Panc1 (cell line): Measurements from ENCODE around the gene CALCOCO2. TPM values are rescaled to one million over a fixed set of nuclear protein-coding genes. Genes with fewer than 3 reads are reported as not detected.
A peak's percentile ranks its signal among the peaks of the same experiment; 100 is the strongest.

ENCODE experiments used
- ATAC-seq: fragments of 200-7000 bp; cut with Tn5 transposase; 2 replicates; pipeline ENCODE4 v1.9.1; 2020; ENCODE audit warnings: mild to moderate bottlenecking, moderate library complexity
- BruUV-seq: library from RNA; stranded (reverse); fragments of 400-500 nt; replicated peaks from 2 replicates; lab custom pipeline; 2021; lab: Mats Ljungman, UMichigan
- CTCF ChIA-PET: fragments of 300-600 bp; sonication (Branson Sonifier 250); formaldehyde crosslinking; loops from one replicate; lab custom pipeline; 2022; ENCODE audit warnings: antibody characterized with exemption; lab: Charles Lee
- POLR2A ChIA-PET: fragments of 300-600 bp; sonication (Branson Sonifier 250); formaldehyde crosslinking; loops from one replicate; lab custom pipeline; 2022; ENCODE audit warnings: antibody characterized with exemption; lab: Charles Lee
- DNase-seq: peaks from one replicate; pipeline ENCODE4 v3.0.0-alpha.2; 2010; ENCODE audit warnings: low read depth, low spot score
- H3K27ac ChIP-seq: 2 replicates; pipeline ENCODE4 v1.5.1; 2011; ENCODE audit warnings: mild to moderate bottlenecking, low read length, inconsistent platforms
- H3K27me3 ChIP-seq: fragments of 200-500 bp; sonication (Bioruptor generic); 2 replicates; pipeline ENCODE4 v1.6.0; 2014; ENCODE audit warnings: low read length, inconsistent platforms; ENCODE audit not compliant: control insufficient read depth, insufficient read depth
- H3K36me3 ChIP-seq: fragments of 200-500 bp; sonication (Bioruptor generic); 2 replicates; pipeline ENCODE4 v1.5.1; 2014; ENCODE audit warnings: inconsistent platforms, mild to moderate bottlenecking, low read length, moderate library complexity; ENCODE audit not compliant: control insufficient read depth, insufficient read depth
- H3K4me1 ChIP-seq: 2 replicates; pipeline ENCODE4 v1.5.1; 2011; ENCODE audit warnings: inconsistent platforms, mild to moderate bottlenecking, low read length, moderate library complexity; ENCODE audit not compliant: control insufficient read depth, insufficient read depth
- H3K4me3 ChIP-seq, 2 experiments: 2 replicates each; pipeline ENCODE4 v1.5.1; 2011 to 2012; ENCODE audit warnings: low read depth in 2 of 2, low read length in 2 of 2, mild to moderate bottlenecking in 2 of 2, inconsistent platforms in 1 of 2, moderate library complexity in 1 of 2
- H3K9me3 ChIP-seq: fragments of 200-500 bp; sonication (Bioruptor generic); 2 replicates; pipeline ENCODE4 v1.5.1; 2014; ENCODE audit warnings: low read depth, mild to moderate bottlenecking, inconsistent platforms, low read length, moderate library complexity; ENCODE audit not compliant: control insufficient read depth, insufficient read depth
- CTCF ChIP-seq: fragments of 450-650 bp; IDR thresholded peaks from 2 replicates; pipeline ENCODE4 v1.5.1; 2017; ENCODE audit warnings: mild to moderate bottlenecking
- POLR2AphosphoS5 ChIP-seq: IDR thresholded peaks from 2 replicates; pipeline ENCODE4 v1.6.1; 2012; ENCODE audit warnings: mild to moderate bottlenecking, low read depth, low read length, moderate library complexity
- REST ChIP-seq, 2 experiments: IDR thresholded peaks; 2 replicates each; pipeline ENCODE4 v1.6.1; 2011 to 2012; ENCODE audit warnings: low read depth in 2 of 2, control low read depth in 1 of 2, low read length in 1 of 2, mild to moderate bottlenecking in 1 of 2, moderate library complexity in 1 of 2; ENCODE audit not compliant: insufficient read depth in 1 of 2
- SIN3A ChIP-seq: IDR thresholded peaks from 2 replicates; pipeline ENCODE4 v1.6.1; 2012; ENCODE audit warnings: low read depth, mild to moderate bottlenecking, low read length, moderate library complexity, borderline replicate concordance; ENCODE audit not compliant: insufficient read depth
- TCF7L2 ChIP-seq: IDR thresholded peaks from 2 replicates; pipeline ENCODE4 v1.6.1; 2011; ENCODE audit warnings: mild to moderate bottlenecking, low read depth, low read length, inconsistent platforms
- in situ Hi-C: cut with HindIII; loops from 2 replicates; pipeline ENCODE4 v1.10.0; 2016; ENCODE audit warnings: low sequenced_read_pairs, low pct_unique_long_range_greater_than_20kb
- intact Hi-C: fragments of 100-400 bp; cut with micrococcal nuclease; formaldehyde crosslinking; loops from one replicate; pipeline ENCODE4 v1.10.0; 2022; ENCODE audit not compliant: unreplicated experiment
- total RNA-seq: library from RNA; stranded (reverse); gene quantifications from one replicate; pipeline ENCODE4 v1.2.1, GENCODE V29; 2021; ENCODE audit not compliant: unreplicated experiment

Gene CALCOCO2
- total RNA-seq, 1 experiment from 2014 or later = 282 TPM

- ChIA-PET POLR2A (no interaction called here), CTCF (interaction anchor here (0.6 kb wide), 1 partner anchor 31 kb away, joined by 3 read pairs; no protein-coding TSS in a partner anchor)
- DNase-seq (no peak), ATAC-seq (no peak)
- H3K4me3 ChIP-seq = no peak overlapping the region
- H3K4me1 ChIP-seq = peaks cover 4% of the 10 kb centered on the region
- in situ Hi-C loops = loop anchor here (5.0 kb wide), 1 partner anchor 63 kb away; no protein-coding TSS in a partner anchor
- no peaks in the 10 kb centered on the region for H3K36me3 ChIP-seq
- BruUV-seq = no TSS peak
- no peaks in the 10 kb centered on the region for H3K9me3 ChIP-seq
- TF ChIP-seq POLR2AphosphoS5 (no peak), REST (IDR thresholded peaks at IDR 0.05; ENCODE audit: insufficient read depth in 1 of 2, low read depth in 2 of 2, low read length in 1 of 2) (no peak), SIN3A (no peak), CTCF (no peak), TCF7L2 (no peak)
- no peaks in the 10 kb centered on the region; the same call in 1 of the 2 replicates for H3K27me3 ChIP-seq
- intact Hi-C loops = loop anchor here (10.0 kb wide), 1 partner anchor 234 kb away; no protein-coding TSS in a partner anchor
- no peak overlapping the region for H3K27ac ChIP-seq
Measured at GRCh38 chr17:48800626-48801217, 30.1 kb upstream of the CALCOCO2 start.

- intact Hi-C loops (loop anchor here (1.0 to 10.0 kb wide), 2 partner anchors 73 to 230 kb away; no protein-coding TSS in a partner anchor), in situ Hi-C loops (loop anchor here (5.0 kb wide), 1 partner anchor 68 kb away; no protein-coding TSS in a partner anchor)
- no TSS peak for BruUV-seq
Measured at GRCh38 chr17:48804936-48805411, 25.9 kb upstream of the CALCOCO2 start.

More at GRCh38 chr17:48804936-48805411, 25.9 kb upstream of the CALCOCO2 start:
- ATAC-seq = peak; percentile 97
- ChIA-PET POLR2A (no interaction called here), CTCF (interaction anchor here (0.5 to 4.9 kb wide), 9 partner anchors 9 to 126 kb away, joined by 3 to 60 read pairs (median 4); no protein-coding TSS in a partner anchor)
- H3K27ac ChIP-seq = no peak overlapping the region
- TF ChIP-seq SIN3A (no peak), CTCF (peak; percentile 99)
- H3K36me3 ChIP-seq = no peaks in the 10 kb centered on the region
- no peaks in the 10 kb centered on the region for H3K9me3 ChIP-seq
- H3K4me3 ChIP-seq = no peak overlapping the region
- no peak for DNase-seq
- H3K4me1 ChIP-seq = peaks cover 3% of the 10 kb centered on the region; the same call in 1 of the 2 replicates
- no peaks in the 10 kb centered on the region; the same call in 1 of the 2 replicates for H3K27me3 ChIP-seq
